Glomerular visceral epithelial cell (primary cell): ENCODE results near the gene LRRC66.

Experiments used
- DNase-seq: peaks from one replicate; pipeline ENCODE4 v3.0.0-alpha.2; 2016; ENCODE audit errors: extremely low spot score

Gene LRRC66, protein sequence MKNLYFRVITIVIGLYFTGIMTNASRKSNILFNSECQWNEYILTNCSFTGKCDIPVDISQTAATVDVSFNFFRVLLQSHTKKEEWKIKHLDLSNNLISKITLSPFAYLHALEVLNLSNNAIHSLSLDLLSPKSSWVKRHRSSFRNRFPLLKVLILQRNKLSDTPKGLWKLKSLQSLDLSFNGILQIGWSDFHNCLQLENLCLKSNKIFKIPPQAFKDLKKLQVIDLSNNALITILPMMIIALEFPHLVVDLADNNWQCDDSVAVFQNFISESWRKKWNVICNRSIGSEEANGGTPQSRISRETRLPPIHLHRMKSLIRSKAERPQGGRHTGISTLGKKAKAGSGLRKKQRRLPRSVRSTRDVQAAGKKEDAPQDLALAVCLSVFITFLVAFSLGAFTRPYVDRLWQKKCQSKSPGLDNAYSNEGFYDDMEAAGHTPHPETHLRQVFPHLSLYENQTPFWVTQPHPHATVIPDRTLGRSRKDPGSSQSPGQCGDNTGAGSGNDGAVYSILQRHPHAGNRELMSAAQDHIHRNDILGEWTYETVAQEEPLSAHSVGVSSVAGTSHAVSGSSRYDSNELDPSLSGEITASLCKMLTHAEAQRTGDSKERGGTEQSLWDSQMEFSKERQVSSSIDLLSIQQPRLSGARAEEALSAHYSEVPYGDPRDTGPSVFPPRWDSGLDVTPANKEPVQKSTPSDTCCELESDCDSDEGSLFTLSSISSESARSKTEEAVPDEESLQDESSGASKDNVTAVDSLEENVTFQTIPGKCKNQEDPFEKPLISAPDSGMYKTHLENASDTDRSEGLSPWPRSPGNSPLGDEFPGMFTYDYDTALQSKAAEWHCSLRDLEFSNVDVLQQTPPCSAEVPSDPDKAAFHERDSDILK

GRCh38 chr4:52019936-52020657 is at the start of gene LRRC66:
TSS of gene LRRC66 (minus strand) at chr4:52020363. CDS start at chr4:52017613, 2,750 bp downstream.
- DNase-seq: no peak

- no peak for DNase-seq
Observed at GRCh38 chr4:52069571-52069970, 49.4 kb upstream of the LRRC66 start.

- peak; percentile 13 for DNase-seq
Observed at GRCh38 chr4:52059372-52059771, 39.2 kb upstream of the LRRC66 start.

DNA sequence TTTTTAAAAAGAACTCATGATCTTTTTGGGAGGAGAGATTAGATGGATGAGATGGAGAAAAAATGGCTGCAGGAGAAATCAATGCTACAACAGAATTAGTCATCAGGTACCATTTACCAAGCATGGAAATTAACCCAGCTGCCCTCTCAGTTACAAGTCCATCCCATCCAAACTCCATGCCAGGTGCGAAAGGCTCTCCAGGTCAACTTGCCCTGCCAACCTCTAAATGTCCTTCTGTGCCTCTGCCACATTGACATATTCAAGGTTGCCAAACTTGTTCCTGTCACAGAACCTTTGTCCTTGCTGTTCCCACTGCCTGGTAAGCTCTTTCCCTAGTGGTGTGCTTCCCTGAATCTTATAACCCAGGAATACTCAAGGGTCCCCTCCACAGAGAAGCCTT is 38.1 kb upstream of the LRRC66 start:
- DNase-seq: no peak

GRCh38 chr4:52057196-52057595 is 37.0 kb upstream of the LRRC66 start:
- no peak for DNase-seq

DNA sequence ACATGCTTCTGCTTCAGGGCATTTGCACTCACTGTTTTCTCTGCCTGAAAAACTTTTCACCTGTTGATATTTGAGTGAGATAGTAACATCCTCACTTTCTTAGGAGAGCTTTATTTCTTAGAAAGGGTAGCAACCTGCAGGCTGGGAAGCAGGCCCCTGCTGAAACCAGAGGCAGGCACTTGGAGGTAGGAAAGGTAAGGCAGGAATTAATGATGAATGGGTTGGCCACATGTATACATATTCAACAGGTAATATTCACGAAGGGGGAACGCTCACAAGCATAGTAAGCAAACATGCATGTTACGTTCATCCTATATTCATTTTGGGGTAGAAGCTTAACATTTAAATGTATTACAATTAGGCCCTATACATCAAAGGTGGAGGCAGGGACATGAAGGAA is 34.1 kb upstream of the LRRC66 start:
- DNase-seq: no peak

DNA sequence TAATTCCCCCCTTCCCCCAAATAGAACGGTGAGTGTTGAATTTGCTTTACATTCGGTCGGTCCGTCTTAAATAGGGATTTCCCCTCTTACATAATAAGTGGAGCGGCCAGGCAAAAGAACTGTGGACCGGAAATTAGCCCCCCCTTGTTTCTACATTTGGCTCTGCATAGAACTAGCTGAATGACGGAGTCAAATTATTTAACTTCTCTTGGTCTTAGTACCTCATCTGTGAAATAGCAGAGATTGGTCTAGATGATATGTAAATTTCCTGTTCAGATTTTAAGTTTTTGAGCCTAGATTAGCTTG is 32.3 kb upstream of the LRRC66 start:
- no peak for DNase-seq

DNA sequence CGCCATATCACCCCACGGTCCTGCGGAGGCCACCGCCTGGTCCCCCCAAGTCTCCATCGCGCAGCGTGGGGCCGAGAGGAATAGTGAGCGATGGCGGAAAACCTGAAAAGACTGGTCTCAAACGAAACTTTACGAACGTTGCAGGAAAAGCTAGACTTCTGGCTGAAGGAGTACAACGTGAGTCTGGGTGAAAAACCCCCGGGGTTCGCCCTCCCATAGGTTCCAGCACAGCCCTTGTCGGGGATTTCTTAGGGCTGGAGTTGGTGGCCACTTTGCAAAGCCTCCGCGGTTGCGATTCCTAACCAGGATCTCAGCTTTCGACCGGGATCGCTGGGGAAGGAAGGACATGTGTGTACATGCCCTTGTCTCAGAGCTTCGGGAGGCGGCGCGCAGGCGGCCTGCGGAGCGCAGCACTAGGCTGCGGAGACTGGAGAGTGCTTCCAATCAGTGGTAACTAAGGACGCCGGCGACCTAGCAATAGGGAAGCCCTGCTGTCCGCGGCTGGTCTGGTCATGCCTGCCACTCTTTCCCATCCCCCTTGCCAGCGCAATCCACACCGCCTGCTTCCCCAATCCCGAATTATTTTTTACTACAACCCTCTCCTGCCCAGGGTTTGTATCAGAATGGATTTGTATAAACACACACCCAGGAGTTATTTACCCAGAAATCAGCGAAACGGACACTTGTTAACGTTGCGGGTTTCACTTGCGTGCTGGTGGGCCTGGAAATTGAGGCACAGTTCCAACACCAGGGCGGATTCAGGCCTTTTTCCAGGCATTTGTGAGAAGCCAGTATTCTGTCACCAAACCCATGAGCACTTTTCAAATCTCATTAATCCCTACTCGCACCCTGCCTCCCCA is 31.7 kb upstream of the LRRC66 start:
- peak; percentile 69 for DNase-seq

DNA sequence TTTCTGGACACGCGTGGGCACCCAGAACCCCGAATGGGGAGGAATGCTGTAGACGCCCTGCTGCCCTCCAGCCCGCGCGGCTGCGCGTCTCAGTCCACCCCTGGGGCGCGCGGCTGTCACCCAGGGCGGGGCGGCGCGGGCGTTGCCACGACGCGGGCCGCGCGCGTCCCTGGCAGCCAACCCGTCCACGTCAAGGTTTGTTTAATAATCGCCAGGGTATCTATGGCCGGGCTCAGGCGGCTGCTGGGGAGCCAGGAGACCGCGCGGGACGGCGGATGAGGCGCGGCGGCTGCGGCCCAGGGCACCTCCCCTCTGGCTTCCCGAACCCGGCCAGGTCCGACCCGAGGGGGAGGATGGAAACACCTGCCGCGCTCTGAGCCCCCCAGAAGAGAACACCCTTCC is 31.1 kb upstream of the LRRC66 start, which contains the start of gene SPATA18:
SPATA18 (plus strand) TSS at position 92 of the 402 bp plus-strand sequence. CDS start 401 bp downstream, outside the sequence.
- peak; percentile 39 for DNase-seq

DNA sequence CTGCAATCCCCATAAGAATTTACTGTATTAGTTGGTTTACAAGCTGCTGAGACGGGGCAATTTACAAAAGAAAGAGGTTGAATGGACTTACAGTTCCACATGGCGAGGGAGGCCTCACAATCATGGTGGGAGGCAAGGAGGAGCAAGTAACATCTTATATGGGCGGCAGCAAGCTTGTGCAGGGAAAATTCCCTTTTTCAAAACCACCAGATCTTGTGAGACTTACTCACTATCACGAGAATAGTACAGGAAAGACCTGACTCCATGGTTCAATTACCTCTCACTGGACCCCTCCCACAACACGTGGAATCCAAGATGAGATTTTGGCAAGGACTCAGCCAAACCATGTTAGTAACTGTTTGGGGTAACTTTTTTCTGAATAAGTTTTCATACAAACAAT is 29.1 kb upstream of the LRRC66 start:
- DNase-seq: no peak

DNA sequence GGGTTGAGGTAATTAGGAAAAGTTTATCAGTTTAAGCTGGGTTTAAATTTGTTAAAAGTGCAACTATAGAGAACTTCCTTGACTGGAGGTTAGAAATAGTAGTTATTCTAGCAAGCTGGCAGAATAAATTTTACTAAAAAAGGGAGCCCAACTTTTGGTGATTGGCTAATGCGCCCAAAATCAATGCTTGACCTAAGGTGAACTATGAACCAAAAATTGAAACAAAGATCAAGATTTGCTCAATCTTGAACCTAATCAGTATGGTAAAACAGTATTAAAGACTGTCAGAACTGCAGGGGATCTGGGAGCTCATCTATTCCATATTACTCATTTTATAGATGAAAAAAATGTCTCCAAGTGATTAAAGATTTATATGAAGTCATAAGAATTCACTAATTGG is 24.9 kb upstream of the LRRC66 start:
- DNase-seq: no peak

- peak; percentile 63 for DNase-seq
Observed at GRCh38 chr4:52038103-52038912, 18.1 kb upstream of the LRRC66 start, which contains the start of gene SGCB. TSS of gene SGCB (minus strand) at chr4:52038299. CDS start at chr4:52038259, 40 bp downstream.

DNA sequence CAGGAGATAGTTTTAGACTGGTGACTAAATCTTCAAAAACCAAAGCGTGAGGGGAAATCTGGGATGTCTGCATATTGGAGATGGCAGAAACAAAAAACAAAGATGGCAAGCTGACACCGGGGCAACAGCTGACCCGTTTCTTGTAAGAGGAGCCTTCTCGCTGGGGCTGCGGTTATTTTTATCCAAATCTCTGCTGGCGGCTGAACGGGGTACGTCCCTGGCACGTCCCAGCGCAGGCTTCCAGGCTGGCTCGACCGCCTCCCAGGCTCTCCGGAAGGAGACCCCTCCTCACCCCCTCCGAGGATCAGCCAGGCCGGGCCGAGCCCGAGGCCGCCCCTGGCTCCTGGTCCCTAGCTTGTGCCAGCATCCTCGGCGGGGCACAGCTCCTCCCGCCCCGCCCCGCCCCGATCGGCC is 17.5 kb upstream of the LRRC66 start:
- DNase-seq: peak; percentile 39

DNA sequence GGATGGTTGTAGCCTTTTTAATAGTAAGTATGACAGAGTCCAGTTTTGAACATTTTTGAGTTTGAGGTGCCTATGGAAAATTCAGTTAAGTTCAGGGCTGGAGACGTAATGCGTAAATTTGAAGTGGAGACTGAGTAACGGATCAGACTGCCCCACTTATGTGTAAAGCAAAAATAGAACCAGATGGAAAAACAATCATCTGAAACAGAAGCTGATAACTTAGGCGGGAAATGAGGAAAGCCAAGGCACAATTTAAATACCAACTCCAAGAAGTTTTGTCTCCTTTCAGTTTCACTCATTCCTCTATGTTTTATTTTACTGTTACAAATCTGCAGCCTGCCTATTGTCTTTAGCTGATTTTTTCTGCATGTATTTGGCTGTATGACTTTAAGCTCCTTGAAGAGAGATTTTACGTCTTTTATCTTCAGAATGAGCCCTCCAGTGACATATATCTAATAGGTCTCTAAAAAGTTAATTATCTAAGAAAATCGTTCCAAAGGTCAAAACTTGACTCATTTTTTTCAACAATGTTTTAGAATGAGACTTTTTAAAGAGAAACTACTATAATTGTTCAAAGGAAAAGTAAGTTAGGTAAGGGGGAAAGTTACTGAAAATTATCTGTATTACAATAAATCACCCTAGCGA is 16.8 kb upstream of the LRRC66 start:
- DNase-seq: no peak

DNA sequence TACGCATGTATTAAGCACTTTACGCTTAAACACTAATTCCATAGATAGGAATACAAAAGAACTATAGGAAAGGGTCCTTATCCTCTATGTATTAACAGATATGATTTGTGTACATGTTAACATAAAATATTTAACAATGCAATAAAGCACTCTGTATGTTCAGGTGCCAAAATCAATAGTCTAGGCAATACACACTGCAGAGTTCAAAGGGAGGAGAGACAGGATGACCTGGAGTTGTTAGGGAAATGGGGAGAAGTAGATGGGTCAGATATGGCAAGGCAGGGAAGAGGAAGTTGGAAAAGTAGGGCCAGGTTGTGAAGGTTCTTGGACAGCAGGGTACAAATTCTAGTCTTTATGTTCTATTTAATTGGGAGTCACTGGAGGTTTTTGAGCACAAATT is 15.0 kb upstream of the LRRC66 start:
- no peak for DNase-seq

- no peak for DNase-seq
Observed at GRCh38 chr4:52032005-52032404, 11.8 kb upstream of the LRRC66 start.

- peak; percentile 58 for DNase-seq
Observed at GRCh38 chr4:52028970-52029369, 8.8 kb upstream of the LRRC66 start.

DNA sequence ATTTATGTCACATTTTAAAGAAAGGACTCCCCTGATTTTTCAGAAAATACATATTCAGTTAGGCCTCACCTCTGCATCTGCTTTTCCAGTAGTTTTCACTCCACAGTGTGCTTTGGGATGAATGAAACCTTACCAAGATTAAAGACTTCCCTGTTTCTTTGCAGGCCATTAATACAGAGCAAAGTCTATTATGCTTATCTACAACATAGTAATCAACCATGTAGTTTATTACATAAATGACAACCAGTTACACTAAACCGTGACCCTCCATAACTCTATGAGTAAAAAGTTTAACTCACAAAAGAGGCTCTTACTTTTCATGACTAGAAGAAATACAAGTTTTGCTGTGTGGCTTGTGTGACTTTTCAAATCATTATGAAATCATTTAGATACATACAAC is 2.3 kb downstream of the LRRC66 start:
- DNase-seq: no peak

- no peak for DNase-seq
Observed at GRCh38 chr4:52016981-52017380, 3.2 kb downstream of the LRRC66 start.

GRCh38 chr4:52015366-52015765 is 4.8 kb downstream of the LRRC66 start:
- DNase-seq: no peak
